ENCODE results near the gene CSMD2. TPM values are rescaled to one million over a fixed set of nuclear protein-coding genes. Genes with fewer than 3 reads are reported as not detected.
"Not testable (repeated sequence)": the region's sequence is repeated elsewhere in the genome, so short reads cannot be mapped to it uniquely, and the experiment has no call there.

The CSMD2 gene
- total RNA-seq (2014; rRNA removed; shearing (Covaris generic)): 0.03 TPM in 1 of 2 replicates, not detected in the other
- polyA plus RNA-seq (2015; cell fraction: cytosol; rRNA removed): 0.11 and 0.15 TPM in 2 replicates
- 0.31 TPM in 1 of 2 replicates, not detected in the other for polyA plus RNA-seq (2015; cell fraction: nucleus; rRNA removed)

GRCh38 chr1:34164771-34165391 lies at the start of gene CSMD2:
Gene CSMD2, minus strand, starts transcription at chr1:34165230. Its CDS starts 133 bp downstream, at chr1:34165097.
- no peak for DNase-seq (ENCODE audit: low read depth, low spot score)
- in situ Hi-C loops (cut with HindIII; ENCODE audit: low pct_unique_long_range_greater_than_20kb, low sequenced_read_pairs): no loop called here

GRCh38 chr1:34213956-34214355 lies 48.9 kb upstream of the CSMD2 start:
- no peak for DNase-seq (ENCODE audit: low read depth, low spot score)
- in situ Hi-C loops (cut with HindIII; ENCODE audit: low pct_unique_long_range_greater_than_20kb, low sequenced_read_pairs): no loop called here

- DNase-seq (ENCODE audit: low read depth, low spot score): no peak
- in situ Hi-C loops (cut with HindIII; ENCODE audit: low pct_unique_long_range_greater_than_20kb, low sequenced_read_pairs): no loop called here
These were observed 47.6 kb upstream of the CSMD2 start for GRCh38 chr1:34212673-34213072.

GRCh38 chr1:34199927-34200326 lies 34.9 kb upstream of the CSMD2 start:
- in situ Hi-C loops (cut with HindIII; ENCODE audit: low pct_unique_long_range_greater_than_20kb, low sequenced_read_pairs): no loop called here
- no peak for DNase-seq (ENCODE audit: low read depth, low spot score)

- in situ Hi-C loops (cut with HindIII; ENCODE audit: low pct_unique_long_range_greater_than_20kb, low sequenced_read_pairs): no loop called here
- no peak for DNase-seq (ENCODE audit: low read depth, low spot score)
These were observed 27.6 kb upstream of the CSMD2 start for GRCh38 chr1:34192621-34193020.

- in situ Hi-C loops (cut with HindIII; ENCODE audit: low pct_unique_long_range_greater_than_20kb, low sequenced_read_pairs): no loop called here
- DNase-seq (ENCODE audit: low read depth, low spot score): no peak
These were observed 25.7 kb upstream of the CSMD2 start for GRCh38 chr1:34190692-34191091.

GRCh38 chr1:34188985-34189384 lies 24.0 kb upstream of the CSMD2 start:
- no peak for DNase-seq (ENCODE audit: low read depth, low spot score)
- in situ Hi-C loops (cut with HindIII; ENCODE audit: low pct_unique_long_range_greater_than_20kb, low sequenced_read_pairs): no loop called here

- in situ Hi-C loops (cut with HindIII; ENCODE audit: low pct_unique_long_range_greater_than_20kb, low sequenced_read_pairs): no loop called here
- DNase-seq (ENCODE audit: low read depth, low spot score): no peak
These were observed 23.4 kb upstream of the CSMD2 start for GRCh38 chr1:34188418-34188817.

- no peak for DNase-seq (ENCODE audit: low read depth, low spot score)
- in situ Hi-C loops (cut with HindIII; ENCODE audit: low pct_unique_long_range_greater_than_20kb, low sequenced_read_pairs): no loop called here
These were observed 21.9 kb upstream of the CSMD2 start for GRCh38 chr1:34186741-34187494.

GRCh38 chr1:34183381-34183780 lies 18.4 kb upstream of the CSMD2 start:
- in situ Hi-C loops (cut with HindIII; ENCODE audit: low pct_unique_long_range_greater_than_20kb, low sequenced_read_pairs); DNase-seq (ENCODE audit: low read depth, low spot score): not testable (repeated sequence)

- no peak for DNase-seq (ENCODE audit: low read depth, low spot score)
- in situ Hi-C loops (cut with HindIII; ENCODE audit: low pct_unique_long_range_greater_than_20kb, low sequenced_read_pairs): no loop called here
These were observed 13.0 kb upstream of the CSMD2 start for GRCh38 chr1:34178072-34178471.

- in situ Hi-C loops (cut with HindIII; ENCODE audit: low pct_unique_long_range_greater_than_20kb, low sequenced_read_pairs): no loop called here
- no peak for DNase-seq (ENCODE audit: low read depth, low spot score)
These were observed 12.0 kb upstream of the CSMD2 start, which contains the start of gene C1orf94 for GRCh38 chr1:34176830-34177603. Gene C1orf94, plus strand, starts transcription at chr1:34176907. Its CDS starts 883 bp downstream, at chr1:34177790.

GRCh38 chr1:34175744-34176143 lies 10.7 kb upstream of the CSMD2 start:
- in situ Hi-C loops (cut with HindIII; ENCODE audit: low pct_unique_long_range_greater_than_20kb, low sequenced_read_pairs): no loop called here
- DNase-seq (ENCODE audit: low read depth, low spot score): no peak

- no peak for DNase-seq (ENCODE audit: low read depth, low spot score)
- in situ Hi-C loops (cut with HindIII; ENCODE audit: low pct_unique_long_range_greater_than_20kb, low sequenced_read_pairs): no loop called here
These were observed 2.4 kb upstream of the CSMD2 start for GRCh38 chr1:34167389-34167788.

- no peak for DNase-seq (ENCODE audit: low read depth, low spot score)
- in situ Hi-C loops (cut with HindIII; ENCODE audit: low pct_unique_long_range_greater_than_20kb, low sequenced_read_pairs): no loop called here
These were observed 1.8 kb upstream of the CSMD2 start for GRCh38 chr1:34166625-34167361.

GRCh38 chr1:34166191-34166624 lies 1.2 kb upstream of the CSMD2 start:
- DNase-seq (ENCODE audit: low read depth, low spot score): no peak
- in situ Hi-C loops (cut with HindIII; ENCODE audit: low pct_unique_long_range_greater_than_20kb, low sequenced_read_pairs): no loop called here

GRCh38 chr1:34165422-34165921 lies 442 bp upstream of the CSMD2 start:
- in situ Hi-C loops (cut with HindIII; ENCODE audit: low pct_unique_long_range_greater_than_20kb, low sequenced_read_pairs): no loop called here
- no peak for DNase-seq (ENCODE audit: low read depth, low spot score)
